Measurements from ENCODE around the gene ETDA.

DNA sequence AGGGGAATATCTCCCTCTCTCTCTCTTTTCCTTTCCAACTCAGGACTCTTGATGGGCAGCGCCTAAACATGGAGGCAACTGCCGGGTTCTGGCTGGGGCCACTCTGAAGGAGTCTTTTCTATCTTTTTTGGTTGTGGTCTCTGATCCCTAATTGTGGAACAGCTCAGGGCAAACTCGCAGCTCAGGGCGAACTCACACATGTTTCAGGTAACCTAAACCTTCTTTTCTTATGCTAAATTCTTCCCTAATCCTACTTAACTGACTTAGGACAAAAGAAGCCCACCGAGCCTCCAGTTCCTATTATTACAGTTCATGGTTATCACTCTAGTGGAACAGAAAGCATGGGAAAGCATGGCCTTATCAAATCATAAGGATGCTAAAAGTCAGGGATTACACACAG lies 21.3 kb downstream of the ETDA start:
- TF ChIP-seq, protein P1, sequence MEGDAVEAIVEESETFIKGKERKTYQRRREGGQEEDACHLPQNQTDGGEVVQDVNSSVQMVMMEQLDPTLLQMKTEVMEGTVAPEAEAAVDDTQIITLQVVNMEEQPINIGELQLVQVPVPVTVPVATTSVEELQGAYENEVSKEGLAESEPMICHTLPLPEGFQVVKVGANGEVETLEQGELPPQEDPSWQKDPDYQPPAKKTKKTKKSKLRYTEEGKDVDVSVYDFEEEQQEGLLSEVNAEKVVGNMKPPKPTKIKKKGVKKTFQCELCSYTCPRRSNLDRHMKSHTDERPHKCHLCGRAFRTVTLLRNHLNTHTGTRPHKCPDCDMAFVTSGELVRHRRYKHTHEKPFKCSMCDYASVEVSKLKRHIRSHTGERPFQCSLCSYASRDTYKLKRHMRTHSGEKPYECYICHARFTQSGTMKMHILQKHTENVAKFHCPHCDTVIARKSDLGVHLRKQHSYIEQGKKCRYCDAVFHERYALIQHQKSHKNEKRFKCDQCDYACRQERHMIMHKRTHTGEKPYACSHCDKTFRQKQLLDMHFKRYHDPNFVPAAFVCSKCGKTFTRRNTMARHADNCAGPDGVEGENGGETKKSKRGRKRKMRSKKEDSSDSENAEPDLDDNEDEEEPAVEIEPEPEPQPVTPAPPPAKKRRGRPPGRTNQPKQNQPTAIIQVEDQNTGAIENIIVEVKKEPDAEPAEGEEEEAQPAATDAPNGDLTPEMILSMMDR (IDR thresholded peaks at IDR 0.05; ENCODE audit: poor library complexity): no peak
- TF ChIP-seq EZH2 (IDR thresholded peaks at IDR 0.05; ENCODE audit: borderline replicate concordance): no peak

Data from hepatocyte (in vitro differentiated cells).